Measurements from ENCODE around the gene RSL1D1.
"Not testable (repeated sequence)": the region's sequence is repeated elsewhere in the genome, so short reads cannot be mapped to it uniquely, and the experiment has no call there.

DNA sequence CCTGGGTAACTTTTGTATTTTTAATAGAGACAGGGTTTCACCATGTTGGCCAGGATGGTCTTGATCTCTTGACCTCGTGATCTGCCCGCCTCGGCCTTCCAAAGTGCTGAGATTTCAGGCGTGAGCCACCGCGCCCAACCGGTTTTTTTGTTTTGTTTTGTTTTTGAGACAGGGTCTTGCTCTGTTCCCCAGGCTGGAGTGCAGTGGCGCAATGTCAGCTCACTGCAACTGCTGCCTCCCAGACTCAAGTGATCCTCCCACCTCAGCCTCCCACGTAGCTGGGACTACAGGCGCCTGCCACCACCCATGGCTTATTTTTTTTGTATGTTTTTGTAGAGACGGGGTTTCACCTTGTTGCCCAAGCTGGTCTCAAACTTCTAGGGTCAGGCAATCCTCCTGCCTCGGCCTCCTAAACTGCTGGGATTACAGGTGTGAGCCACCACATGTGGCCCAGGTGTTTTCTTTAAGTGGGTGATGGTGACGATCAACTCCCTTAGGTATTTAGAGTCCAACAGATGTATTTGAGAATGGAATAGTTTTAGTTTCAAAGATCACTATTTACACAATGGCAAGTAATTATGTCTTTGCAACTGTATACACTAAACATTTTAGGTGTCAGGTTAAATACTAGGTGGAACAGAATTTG lies 25.7 kb downstream of the RSL1D1 start:
- TF ChIP-seq POLR2A (IDR thresholded peaks at IDR 0.05), result not testable (repeated sequence)
- TF ChIP-seq, protein P1, sequence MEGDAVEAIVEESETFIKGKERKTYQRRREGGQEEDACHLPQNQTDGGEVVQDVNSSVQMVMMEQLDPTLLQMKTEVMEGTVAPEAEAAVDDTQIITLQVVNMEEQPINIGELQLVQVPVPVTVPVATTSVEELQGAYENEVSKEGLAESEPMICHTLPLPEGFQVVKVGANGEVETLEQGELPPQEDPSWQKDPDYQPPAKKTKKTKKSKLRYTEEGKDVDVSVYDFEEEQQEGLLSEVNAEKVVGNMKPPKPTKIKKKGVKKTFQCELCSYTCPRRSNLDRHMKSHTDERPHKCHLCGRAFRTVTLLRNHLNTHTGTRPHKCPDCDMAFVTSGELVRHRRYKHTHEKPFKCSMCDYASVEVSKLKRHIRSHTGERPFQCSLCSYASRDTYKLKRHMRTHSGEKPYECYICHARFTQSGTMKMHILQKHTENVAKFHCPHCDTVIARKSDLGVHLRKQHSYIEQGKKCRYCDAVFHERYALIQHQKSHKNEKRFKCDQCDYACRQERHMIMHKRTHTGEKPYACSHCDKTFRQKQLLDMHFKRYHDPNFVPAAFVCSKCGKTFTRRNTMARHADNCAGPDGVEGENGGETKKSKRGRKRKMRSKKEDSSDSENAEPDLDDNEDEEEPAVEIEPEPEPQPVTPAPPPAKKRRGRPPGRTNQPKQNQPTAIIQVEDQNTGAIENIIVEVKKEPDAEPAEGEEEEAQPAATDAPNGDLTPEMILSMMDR (IDR thresholded peaks at IDR 0.05), result not testable (repeated sequence)
